HG03139 (cell line): ENCODE data around the gene CD1C.
"Not testable (repeated sequence)": the region's sequence is repeated elsewhere in the genome, so short reads cannot be mapped to it uniquely, and the experiment has no call there.

Experiments used
- ATAC-seq: cut with Tn5 transposase; IDR thresholded peaks from one replicate; pipeline ENCODE4 v1.9.1; 2021; ENCODE audit not compliant: unreplicated experiment

CD1C gene

DNA sequence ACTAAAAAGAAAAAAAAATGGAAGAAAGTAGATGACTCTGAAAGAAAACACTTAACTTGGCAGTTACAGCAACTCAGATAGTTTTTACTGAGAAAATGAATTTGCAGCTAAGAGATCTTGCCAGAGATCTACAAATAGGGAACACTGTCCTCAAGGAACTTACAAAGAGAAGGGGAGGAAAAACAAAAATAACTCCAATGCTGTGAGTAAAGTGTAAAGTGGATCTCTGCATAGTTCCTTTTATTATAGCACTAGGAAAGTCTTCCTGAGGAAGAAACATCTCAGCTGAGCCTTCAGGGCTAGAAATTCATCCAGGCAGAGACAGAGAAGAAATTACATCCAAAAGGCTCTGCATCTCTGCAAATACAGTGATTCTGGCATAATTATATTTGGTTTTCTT is 37.8 kb downstream of the CD1C start:
- no peak for ATAC-seq

DNA sequence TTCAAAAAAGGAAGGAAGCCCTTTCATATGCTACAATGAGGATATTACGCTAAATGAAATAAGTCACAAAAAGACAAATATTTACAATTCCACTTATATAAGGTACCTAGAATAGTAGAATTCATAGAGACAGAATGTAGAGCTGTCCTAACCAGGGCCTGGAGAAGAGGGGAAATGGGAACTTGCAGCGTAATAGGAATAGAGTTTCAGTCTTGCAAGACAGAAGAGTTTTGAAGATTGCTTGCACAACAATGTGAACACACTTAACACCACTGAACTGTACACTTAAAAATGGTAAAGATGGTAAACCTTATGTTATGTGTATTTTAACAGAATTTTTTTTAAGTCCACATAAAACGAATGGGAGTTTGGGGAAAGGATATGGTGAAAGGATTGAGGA is 38.7 kb downstream of the CD1C start:
- ATAC-seq, result no peak

DNA sequence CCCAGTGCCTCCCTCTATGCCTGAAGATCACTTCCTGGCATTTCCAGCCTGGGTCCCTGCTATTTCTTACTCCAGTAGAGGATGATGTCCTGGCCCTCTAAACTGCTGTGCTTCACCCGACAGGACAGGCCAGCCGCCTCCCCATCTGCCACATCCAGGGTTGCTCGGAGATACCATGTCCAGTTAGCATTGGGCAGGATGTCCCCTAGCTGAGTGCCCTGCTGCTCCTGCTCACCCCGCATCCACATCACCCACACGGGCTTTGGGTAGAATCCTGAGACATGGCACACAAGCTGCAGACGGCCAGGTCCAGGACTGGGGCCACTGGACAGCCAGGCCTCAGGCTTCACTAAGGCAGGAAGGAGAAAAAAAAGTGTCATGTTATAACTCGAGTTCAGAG is 39.6 kb downstream of the CD1C start:
- no peak for ATAC-seq

DNA sequence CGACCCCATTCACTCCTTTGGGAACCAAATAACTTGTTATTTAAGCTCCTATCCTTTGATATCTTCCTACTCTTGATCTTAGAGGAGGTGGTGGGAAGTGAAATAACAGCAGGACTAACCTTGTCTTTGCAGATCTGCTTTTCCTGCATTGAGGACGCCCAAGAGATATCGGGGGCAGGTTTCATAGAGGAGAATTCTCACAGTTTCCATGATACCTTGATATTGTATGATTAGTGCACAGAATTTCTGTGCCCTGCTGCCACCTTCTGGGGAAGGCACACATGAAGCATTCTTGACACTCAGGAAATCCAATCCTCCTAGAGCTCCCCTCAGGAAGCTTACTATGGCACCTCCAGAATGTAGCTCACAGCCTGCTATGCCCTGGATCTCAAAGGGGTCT is 40.0 kb downstream of the CD1C start:
- ATAC-seq, result no peak

DNA sequence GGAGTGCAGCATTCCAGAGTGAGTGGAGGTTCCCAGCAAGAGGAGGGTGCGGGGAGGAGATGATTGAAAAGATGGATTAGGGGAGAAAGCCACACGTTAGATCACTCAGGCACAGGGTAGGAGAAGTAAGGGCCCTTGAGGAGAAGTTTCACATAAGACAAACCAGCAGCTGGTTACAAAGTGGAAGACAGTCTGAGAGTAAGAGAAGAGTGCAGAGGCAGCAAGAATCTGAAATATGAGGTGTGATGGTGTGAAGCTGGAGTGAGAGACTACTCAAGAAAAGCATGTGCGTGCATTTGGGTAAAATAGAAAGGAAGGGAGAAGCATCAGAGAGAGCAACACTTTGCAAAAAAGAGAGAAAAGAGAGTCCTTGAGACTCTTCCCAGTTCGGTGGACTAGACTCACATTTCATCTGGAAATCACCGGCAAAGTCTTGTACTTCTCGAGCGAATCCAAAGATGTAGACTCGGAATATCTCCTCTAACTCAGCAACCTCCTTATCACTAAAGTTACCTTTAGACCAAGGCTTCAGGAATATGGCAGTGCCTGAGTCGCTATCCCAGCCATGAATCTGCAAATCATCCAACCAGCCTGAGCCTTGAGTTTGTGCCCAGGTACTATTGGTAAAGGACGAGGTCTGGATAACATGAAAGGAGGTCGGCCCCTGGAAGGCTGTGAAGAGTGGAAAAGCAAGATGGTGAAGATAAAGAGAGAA is 40.8 kb downstream of the CD1C start:
- ATAC-seq, result no peak

DNA sequence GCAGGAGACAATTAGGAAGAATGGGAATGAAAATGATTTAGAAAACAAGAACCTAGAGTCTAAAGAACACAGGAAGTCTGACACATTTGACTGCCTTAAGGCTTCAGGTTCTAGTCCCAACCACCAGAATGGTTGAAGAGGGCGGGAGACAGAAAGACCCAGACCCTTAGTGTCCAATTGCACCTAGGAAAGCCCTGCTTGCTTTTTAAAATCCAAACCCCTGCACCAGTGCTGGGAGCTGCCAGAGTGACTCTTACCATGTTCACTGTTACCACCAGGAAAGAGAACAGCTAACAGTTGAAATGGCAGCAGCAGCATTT is 41.3 kb downstream of the CD1C start:
- no peak for ATAC-seq

DNA sequence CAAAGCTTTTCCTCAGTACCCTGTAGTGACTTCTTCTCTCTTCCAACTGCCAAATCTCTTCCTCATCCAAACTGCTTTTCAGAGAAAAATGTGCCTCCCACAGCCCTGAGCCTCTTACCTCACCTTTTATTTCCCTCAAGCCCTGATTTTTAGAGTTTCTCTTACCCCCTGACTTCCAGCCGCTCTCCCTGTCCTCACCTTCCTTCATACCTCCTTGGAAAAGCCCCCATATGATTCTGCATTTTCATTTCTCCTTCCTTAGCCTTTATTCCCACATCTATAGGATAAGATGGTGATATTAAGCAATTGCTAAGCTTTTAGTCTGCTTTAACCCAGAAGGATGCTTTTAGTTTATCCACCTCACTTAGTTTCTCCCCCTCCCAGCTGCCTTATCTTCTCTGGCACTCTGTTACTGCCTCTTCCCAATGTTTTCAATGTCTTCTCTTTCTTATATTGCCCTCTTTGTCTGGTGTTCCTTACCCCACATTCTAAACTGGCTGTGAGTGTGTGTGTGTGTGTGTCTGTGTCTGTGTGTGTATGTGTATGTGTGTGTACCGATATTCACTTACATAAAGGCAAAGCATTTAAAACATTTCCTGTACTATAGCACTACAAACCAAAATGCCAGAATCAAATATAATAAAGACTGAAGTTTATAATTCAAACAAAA is 41.9 kb downstream of the CD1C start, which contains the start of gene CD1B:
CD1B (minus strand) TSS at position 51 of the 670 bp plus-strand sequence. CDS start 108 bp downstream, outside the sequence.
- ATAC-seq, result no peak

DNA sequence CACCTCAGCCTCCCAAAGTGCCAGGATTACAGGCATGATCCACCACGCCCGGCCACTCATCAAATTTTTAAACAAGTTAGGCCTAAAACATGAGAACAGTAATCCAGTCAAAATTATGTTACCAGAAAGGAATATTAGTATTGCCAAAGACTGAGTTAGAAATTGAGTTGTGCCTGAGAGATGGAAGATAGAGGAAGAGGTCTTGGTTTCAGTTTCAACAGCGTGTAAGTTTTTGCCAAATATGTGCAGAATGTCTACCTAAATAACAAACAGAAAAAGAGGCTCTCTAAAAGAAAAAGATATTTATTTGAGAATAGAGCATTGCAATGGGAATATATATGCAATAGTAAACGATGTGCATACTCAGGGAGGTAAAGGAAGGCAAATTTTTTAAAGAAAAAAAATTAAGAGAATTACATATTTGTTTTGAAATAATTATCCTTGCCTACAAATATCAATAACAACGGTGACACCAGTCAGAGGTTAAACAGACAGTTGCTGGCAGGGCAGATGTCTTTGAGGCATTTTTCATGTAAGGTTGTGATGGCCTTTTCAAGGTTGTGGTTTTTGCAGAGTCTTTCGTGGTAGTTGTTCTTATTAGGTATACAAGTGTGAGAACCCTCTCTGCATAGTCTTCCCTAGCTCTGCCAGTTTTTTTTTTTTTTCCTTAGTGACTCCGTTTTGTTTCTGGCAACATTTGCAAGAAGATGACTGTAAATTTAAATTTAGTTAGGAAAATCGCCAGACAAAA is 43.9 kb downstream of the CD1C start:
- ATAC-seq, result no peak

DNA sequence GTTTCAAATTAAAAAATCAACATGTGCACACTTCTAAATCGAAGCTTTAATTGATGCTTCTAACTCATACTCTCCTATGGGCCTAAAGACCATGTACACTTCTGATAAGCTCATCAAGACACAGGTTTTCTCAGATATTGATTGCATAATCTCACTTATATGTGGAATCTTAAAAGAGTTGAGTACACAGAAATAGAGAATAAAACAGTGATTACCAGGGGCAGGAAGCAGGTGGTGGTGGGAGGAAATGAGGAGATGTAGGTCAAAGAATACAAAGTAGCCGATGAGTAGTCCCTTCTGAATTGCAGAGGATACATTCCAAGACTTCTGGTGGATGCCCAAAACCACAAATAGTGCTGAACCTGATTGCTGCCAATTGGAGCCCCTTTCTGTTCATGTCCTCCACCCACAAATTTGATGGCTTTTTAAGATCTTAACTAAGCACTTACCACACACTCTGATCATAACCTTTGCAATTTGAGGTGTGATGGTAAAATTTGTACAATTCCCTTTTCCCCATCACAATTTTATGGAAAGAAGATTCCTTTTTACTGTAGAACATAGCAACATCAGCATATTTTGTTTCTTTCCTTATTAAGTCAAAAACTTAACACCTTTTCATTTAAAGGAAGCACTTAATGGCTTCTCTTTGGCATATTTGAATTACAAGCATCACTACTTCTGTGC is 44.9 kb downstream of the CD1C start:
- ATAC-seq, result no peak

DNA sequence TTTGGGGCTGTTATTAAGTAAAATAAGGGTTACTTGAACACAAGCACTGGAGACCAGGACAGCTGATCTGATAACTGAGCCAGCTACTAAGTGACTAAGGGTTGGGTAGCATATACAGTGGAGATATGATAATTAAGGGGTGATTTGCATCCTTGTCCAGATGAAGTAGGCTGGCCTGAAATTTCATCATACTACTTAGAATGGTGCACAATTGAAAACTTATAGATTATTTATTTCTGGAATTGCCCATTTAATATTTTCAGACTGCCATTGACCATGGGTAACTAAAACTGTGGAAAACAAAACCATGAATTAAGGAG is 45.5 kb downstream of the CD1C start:
- ATAC-seq, result no peak

DNA sequence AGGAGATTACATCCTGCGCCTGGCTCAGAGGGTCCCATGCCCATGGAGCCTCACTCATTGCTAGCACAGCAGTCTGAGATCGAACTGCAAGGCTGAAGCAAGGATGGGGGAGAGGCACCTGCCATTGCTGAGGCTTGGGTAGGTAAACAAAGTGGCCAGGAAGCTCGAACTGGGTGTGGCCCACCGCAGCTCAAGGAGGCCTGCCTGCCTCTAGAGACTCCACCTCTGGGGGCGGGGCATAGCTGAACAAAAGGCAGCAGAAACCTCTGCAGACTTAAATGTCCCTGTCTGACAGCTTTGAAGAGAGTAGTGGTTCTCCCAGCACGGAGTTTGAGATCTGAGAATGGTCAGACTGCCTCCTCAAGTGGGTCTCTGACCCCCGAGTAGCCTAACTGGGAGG is 46.7 kb downstream of the CD1C start:
- ATAC-seq, result not testable (repeated sequence)
